ENCODE measurements around the gene HLA-DPA1. TPM values are rescaled to one million over a fixed set of nuclear protein-coding genes. Genes with fewer than 3 reads are reported as not detected.

The HLA-DPA1 gene
- total RNA-seq, 1 experiment from 2014 or later, result 2.6 TPM

DNA sequence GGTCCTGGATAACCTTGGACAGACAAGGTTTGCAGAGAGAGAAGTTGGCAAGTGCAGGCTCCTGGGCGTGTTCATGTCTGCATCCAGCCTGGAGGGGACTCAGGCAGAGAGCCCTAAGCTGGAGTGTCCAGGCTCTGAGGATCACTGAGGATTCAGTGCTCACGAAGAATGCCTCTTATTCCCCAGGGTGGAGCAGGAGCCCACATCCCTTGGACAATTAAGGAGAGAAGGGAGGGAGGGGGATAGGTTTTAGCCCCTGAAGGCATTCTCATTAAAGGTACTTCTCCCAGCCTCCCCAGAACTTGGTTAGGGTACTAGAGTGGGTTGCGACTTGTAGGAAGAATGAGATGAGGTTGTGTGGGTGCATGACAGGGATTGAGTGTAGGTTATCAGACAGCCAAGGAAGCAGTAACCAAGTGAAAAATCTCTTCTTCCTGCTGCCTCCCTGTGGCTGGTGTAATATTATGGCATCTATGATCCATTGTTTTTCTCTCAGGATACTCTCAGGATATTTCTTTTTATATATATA, 3.0 kb upstream of the HLA-DPA1 start:
- H4K20me1 ChIP-seq (ENCODE audit: control insufficient read depth, insufficient read depth, insufficient read length), result no peaks in the 10 kb centered on the region
- H4K91ac ChIP-seq (ENCODE audit: insufficient read length, low read depth, low read length), result no peak overlapping the region
- Mint-ChIP-seq H3K27ac (no peak overlapping the region), H3K27me3 (ENCODE audit: low read depth) (peaks cover 19% of the 10 kb centered on the region), H3K9me3 (peaks cover 0 to 6% of the 10 kb centered on the region in 2 experiments; a peak in 2 of 5 replicates), H3K4me1 (peaks cover 18 to 22% of the 10 kb centered on the region in 2 experiments), H3K36me3 (ENCODE audit: insufficient read depth in 1 of 3, low read depth in 3 of 3) (peaks cover 0 to 6% (median under 1%) of the 10 kb centered on the region in 3 experiments; a peak in 1 of 7 replicates), H3K4me3 (no peak overlapping the region)
- no peak overlapping the region for H3K23ac ChIP-seq (ENCODE audit: insufficient read length, low read depth, low read length)
- no peak overlapping the region for H2BK15ac ChIP-seq (ENCODE audit: low read depth, low read length)
- H2AFZ ChIP-seq (ENCODE audit: low read length), result no peak overlapping the region
- peaks cover 5% of the 10 kb centered on the region; the same call in 1 of the 2 replicates for H3K4me1 ChIP-seq (ENCODE audit: insufficient read depth, low read length)
- no peak overlapping the region for H2BK20ac ChIP-seq (ENCODE audit: low read depth, low read length, poor library complexity, severe bottlenecking)
- no peak overlapping the region for H3K56ac ChIP-seq (ENCODE audit: insufficient read length, low read depth, low read length)
- no peak overlapping the region for H2BK120ac ChIP-seq (ENCODE audit: low read depth, low read length, poor library complexity, severe bottlenecking)
- TF ChIP-seq, protein P1, sequence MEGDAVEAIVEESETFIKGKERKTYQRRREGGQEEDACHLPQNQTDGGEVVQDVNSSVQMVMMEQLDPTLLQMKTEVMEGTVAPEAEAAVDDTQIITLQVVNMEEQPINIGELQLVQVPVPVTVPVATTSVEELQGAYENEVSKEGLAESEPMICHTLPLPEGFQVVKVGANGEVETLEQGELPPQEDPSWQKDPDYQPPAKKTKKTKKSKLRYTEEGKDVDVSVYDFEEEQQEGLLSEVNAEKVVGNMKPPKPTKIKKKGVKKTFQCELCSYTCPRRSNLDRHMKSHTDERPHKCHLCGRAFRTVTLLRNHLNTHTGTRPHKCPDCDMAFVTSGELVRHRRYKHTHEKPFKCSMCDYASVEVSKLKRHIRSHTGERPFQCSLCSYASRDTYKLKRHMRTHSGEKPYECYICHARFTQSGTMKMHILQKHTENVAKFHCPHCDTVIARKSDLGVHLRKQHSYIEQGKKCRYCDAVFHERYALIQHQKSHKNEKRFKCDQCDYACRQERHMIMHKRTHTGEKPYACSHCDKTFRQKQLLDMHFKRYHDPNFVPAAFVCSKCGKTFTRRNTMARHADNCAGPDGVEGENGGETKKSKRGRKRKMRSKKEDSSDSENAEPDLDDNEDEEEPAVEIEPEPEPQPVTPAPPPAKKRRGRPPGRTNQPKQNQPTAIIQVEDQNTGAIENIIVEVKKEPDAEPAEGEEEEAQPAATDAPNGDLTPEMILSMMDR (conservative IDR thresholded peaks at IDR 0.05), result no peak
- no peak overlapping the region for H3K4me2 ChIP-seq (ENCODE audit: insufficient read depth, insufficient read length, low read length)
- no peak overlapping the region for H3K9ac ChIP-seq (ENCODE audit: extremely low read depth, insufficient read length, low read length)
- WGBS (ENCODE audit: extremely low coverage, insufficient read length, low lambda C conversion rate), result no CpG with 5 or more reads among the region's 3 CpGs
- no peak overlapping the region for H2AK5ac ChIP-seq (ENCODE audit: insufficient read length, low read length)
- no peaks in the 10 kb centered on the region; the same call in 1 of the 2 replicates for H3K27me3 ChIP-seq (ENCODE audit: insufficient read depth, low read length)
- no peak overlapping the region for H3K4ac ChIP-seq (ENCODE audit: low read depth, low read length)
- no peak overlapping the region for H4K5ac ChIP-seq (ENCODE audit: insufficient read length, low read depth, low read length)
- no peak overlapping the region for H3K14ac ChIP-seq (ENCODE audit: insufficient read depth, low read length)
- no peak overlapping the region for H2BK5ac ChIP-seq (ENCODE audit: insufficient read length, low read length)
- H3T11ph ChIP-seq (ENCODE audit: low read length), result no peak overlapping the region
- no peak overlapping the region for H2BK12ac ChIP-seq (ENCODE audit: insufficient read length, low read depth, low read length)
- no peaks in the 10 kb centered on the region for H3K9me3 ChIP-seq (ENCODE audit: control insufficient read depth, low read depth, low read length)
- no peaks in the 10 kb centered on the region for H3K79me1 ChIP-seq (ENCODE audit: insufficient read depth, low read depth, low read length, poor library complexity, severe bottlenecking)
- H4K8ac ChIP-seq (replicated peaks; ENCODE audit: insufficient read length, low read depth, low read length), result no peak overlapping the region
- H3K79me2 ChIP-seq (ENCODE audit: insufficient read depth, low read length), result no peaks in the 10 kb centered on the region
- no peak for DNase-seq
- H3K23me2 ChIP-seq (ENCODE audit: insufficient read length, low read depth, low read length, poor library complexity, severe bottlenecking), result peaks cover 9% of the 10 kb centered on the region
- no peak overlapping the region for H3K18ac ChIP-seq (ENCODE audit: insufficient read length, low read depth, low read length)
- H3K27ac ChIP-seq (ENCODE audit: insufficient read length, low read depth, low read length), result no peak overlapping the region

Data from H9 (cell line).